ENCODE results near the gene CLK1.

Gene CLK1

DNA sequence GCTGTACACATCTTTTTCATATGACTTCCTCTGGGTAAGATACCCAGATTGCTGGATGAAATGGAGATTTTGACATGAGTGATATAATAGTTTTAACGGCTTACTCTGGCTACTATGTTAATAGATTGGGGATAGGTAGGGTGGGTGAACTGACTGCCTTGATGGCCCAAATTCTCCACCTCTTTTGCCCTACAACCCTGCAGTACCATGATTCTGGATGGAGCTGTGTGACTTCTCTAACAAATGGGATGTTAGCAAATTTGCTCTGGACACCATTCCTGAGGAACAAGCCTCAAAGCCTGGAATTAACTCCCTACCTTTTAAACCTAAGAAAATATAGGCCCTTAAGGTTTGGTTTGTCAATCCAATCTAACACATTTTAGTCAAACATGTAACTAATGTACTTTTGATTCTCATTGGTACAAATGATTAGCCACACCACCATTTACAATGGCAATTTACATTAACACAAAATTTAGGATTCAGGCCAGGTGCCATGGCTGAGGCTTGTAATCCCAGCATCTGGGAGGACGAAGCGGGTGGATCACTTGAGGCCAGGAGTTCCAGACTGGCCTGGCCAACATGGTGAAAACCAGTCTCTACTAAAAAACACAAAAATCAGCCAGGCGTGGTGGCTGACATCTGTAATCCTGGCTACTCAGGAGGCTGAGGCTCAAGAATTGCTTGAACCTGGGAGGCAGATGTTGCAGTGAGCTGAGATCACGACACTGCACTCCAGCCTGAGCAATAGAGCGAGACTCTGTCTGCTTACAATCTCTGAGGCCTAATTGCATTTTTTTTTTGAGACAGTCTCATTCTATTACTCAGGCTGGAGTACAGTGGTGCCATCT, 12.8 kb downstream of the CLK1 start:
- DNase-seq (ENCODE audit: low spot score) = no peak
- TF ChIP-seq, protein P1, sequence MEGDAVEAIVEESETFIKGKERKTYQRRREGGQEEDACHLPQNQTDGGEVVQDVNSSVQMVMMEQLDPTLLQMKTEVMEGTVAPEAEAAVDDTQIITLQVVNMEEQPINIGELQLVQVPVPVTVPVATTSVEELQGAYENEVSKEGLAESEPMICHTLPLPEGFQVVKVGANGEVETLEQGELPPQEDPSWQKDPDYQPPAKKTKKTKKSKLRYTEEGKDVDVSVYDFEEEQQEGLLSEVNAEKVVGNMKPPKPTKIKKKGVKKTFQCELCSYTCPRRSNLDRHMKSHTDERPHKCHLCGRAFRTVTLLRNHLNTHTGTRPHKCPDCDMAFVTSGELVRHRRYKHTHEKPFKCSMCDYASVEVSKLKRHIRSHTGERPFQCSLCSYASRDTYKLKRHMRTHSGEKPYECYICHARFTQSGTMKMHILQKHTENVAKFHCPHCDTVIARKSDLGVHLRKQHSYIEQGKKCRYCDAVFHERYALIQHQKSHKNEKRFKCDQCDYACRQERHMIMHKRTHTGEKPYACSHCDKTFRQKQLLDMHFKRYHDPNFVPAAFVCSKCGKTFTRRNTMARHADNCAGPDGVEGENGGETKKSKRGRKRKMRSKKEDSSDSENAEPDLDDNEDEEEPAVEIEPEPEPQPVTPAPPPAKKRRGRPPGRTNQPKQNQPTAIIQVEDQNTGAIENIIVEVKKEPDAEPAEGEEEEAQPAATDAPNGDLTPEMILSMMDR (IDR thresholded peaks at IDR 0.05) = no peak
- Histone ChIP-seq H3K27ac (no peak overlapping the region), H3K4me3 (no peak overlapping the region)

DNA sequence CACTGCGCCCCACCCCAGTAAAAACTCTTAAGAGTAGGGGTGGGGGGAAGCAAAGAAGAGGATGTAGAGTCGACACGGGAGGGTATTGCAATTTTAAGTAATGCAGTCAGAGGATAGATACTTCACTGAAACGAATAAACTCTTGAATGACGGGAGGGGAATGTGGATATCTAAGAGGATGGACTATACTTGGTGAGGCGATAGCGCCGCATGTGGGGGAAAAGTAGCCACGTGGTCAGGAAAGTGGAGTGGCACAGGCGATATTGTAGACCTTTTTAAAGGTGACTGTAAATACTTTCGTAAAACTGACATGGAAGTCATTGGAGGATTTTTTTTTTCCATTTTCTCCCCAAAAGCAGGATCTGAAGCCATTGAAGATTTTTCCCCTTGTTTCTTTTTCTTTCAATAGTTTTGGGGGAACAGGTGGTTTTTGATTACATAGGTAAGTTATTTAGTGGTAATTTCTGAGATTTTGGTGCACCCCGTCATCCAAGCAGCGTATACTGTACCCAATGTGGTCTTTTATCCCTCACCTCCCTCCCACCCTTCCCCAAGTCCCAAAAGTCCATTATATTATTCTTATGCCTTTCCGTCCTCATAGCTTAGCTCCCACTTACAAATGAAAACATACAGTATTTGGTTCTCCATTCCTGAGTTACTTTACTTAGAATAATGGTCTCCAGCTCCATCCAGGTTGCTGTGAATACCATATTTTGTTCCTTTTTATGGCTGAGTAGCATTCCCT, 13.8 kb downstream of the CLK1 start:
- H3K4me3 ChIP-seq = no peak overlapping the region
- TF ChIP-seq, protein P1 (IDR thresholded peaks at IDR 0.05) = no peak
- H3K27ac ChIP-seq = no peak overlapping the region
- DNase-seq (ENCODE audit: low spot score) = no peak

DNA sequence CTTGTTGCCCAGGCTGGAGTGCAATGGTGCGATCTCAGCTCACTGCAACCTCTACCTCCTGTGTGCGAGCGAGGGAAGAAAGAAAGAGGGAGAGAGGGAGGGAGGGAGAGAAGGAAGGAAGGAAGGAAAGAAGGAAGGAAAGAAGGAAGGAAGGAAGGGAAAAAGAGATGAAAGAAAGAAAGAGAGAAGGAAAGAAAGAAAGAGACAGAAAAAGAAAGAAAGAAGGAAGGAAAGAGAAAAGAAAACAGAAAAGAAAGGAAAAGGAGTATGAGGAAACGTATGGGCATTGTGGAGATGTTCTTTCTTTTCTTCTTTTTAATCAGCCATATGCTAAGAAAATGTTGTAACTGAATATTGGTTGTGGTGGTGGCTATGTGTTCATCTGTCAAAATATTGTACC, 16.5 kb downstream of the CLK1 start:
- TF ChIP-seq, protein P1 (IDR thresholded peaks at IDR 0.05) = no peak
- DNase-seq (ENCODE audit: low spot score) = no peak
- Histone ChIP-seq H3K4me3 (no peak overlapping the region), H3K27ac (no peak overlapping the region)

DNA sequence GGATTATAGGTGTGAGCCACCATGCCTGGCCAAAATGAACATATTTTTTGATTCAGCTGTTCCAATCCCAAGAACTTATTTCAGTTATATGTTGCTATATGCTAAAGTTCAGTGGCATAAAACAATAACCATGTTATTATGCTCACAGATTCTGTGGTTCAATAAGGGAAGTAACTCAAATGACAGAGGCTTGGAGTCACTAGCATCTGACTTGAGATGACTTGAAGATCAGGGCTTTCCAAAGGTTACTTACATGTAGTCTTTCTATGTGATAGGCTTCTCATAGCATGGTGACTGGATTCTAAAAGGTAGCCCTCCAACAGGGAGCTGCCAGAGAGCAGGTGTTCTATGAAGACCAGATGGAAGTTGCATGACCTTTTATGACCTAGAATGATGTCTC, 17.2 kb downstream of the CLK1 start:
- DNase-seq (ENCODE audit: low spot score) = no peak
- no peak overlapping the region for H3K4me3 ChIP-seq
- TF ChIP-seq, protein P1 (IDR thresholded peaks at IDR 0.05) = no peak
- no peak overlapping the region for H3K27ac ChIP-seq

DNA sequence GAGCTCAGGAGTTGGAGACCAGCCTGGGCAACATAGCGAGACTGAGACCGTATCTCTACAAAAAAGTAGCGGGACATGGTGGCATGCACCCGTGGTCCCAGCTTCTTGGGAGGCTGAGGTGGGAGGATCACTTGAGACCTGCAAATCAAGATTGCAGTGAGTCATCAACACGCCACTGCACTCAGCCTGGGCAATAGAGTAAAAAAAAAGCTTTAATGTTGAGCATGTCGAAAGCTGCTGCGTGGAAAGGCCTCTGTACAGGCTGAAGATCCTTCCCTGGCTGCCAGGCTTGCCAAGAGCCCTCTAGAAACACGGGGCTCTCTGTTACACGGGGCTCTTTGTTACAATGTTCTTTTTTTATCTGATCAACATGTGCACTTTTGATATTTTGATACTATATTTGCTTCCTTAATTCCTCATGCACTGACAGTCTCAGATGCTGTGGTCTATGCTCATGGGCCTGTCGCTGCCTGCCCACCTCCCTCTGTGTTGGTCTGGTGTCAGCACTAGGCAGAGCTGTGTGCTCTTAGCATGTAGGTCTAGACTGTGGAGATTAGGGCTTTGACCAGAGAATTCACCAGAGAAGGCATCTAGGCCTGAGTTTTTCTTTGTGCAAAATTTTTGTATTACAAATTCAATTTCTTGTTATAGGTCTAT, 18.7 kb downstream of the CLK1 start:
- no peak for DNase-seq (ENCODE audit: low spot score)
- TF ChIP-seq, protein P1 (IDR thresholded peaks at IDR 0.05) = no peak
- H3K27ac ChIP-seq = no peak overlapping the region
- H3K4me3 ChIP-seq = no peak overlapping the region

DNA sequence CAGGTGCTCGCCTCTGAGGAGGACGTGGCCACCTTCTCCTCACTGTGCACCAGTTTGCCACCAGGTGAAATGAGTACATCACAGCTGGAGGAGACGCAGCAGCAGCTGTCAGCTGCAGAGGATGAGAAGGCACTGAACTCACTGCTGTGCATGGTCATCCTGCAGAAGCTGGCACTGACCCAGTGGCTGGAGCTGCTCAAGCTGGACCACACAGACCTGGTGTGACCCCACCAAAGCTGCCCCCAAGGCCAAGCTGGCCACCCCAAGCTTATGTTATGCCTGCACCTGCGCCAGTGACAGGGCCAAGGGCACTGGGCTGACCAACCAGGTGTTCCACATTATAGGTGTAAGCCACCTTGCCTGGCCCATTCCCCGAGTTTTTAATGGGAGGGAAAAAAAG, 19.3 kb downstream of the CLK1 start:
- Histone ChIP-seq H3K27ac (no peak overlapping the region), H3K4me3 (no peak overlapping the region)
- TF ChIP-seq, protein P1 (IDR thresholded peaks at IDR 0.05) = no peak
- no peak for DNase-seq (ENCODE audit: low spot score)
